GM12878 (cell line): ENCODE results near the gene NCAPD2. TPM values are rescaled to one million over a fixed set of nuclear protein-coding genes. Genes with fewer than 3 reads are reported as not detected.
"Not testable (repeated sequence)": the region's sequence is repeated elsewhere in the genome, so short reads cannot be mapped to it uniquely, and the experiment has no call there.

Source experiments
- ATAC-seq: fragments of 200-7000 bp; cut with Tn5 transposase; 3 replicates; pipeline ENCODE4 v1.9.1; 2020; ENCODE audit warnings: mild to moderate bottlenecking, moderate library complexity
- BruUV-seq: library from RNA; stranded (reverse); fragments of 400-500 nt; replicated peaks from 2 replicates; lab custom pipeline; 2021; lab: Mats Ljungman, UMichigan
- CTCF ChIA-PET: fragments of 300-600 bp; sonication (Branson Sonifier 250); formaldehyde crosslinking; extraction: SDS; loops from one replicate; lab custom pipeline; 2021; ENCODE audit warnings: inconsistent platforms; lab: Yijun Ruan, JAX
- POLR2A ChIA-PET: fragments of 350-600 bp; formaldehyde crosslinking; extraction: SDS; loops from one replicate; lab custom pipeline; 2021; ENCODE audit warnings: inconsistent platforms; lab: Charles Lee
- RAD21 ChIA-PET: fragments of 300-600 bp; sonication (Branson Sonifier 250); formaldehyde crosslinking; loops from one replicate; lab custom pipeline; 2023; ENCODE audit warnings: antibody characterized with exemption; ENCODE audit not compliant: unreplicated experiment; lab: Charles Lee
- SMC1A ChIA-PET: fragments of 300-600 bp; sonication (Branson Sonifier 250); formaldehyde crosslinking; loops from one replicate; lab custom pipeline; 2023; ENCODE audit not compliant: unreplicated experiment, uncharacterized antibody; lab: Charles Lee
- DNase-seq: peaks from one replicate; pipeline ENCODE4 v3.0.0-alpha.2; 2011; ENCODE audit warnings: low read depth, low spot score
- FAIRE-seq: peaks from 3 replicates; lab custom pipeline; 2011; peaks lifted over from hg19 to GRCh38; lab: Jason Lieb, UNC
- H2AFZ ChIP-seq: 2 replicates; pipeline ENCODE4 v1.6.0; 2011; ENCODE audit warnings: low read depth, low read length, control low read depth; ENCODE audit not compliant: control insufficient read depth
- H3K27ac ChIP-seq: 2 replicates; pipeline ENCODE4 v1.5.1; 2011; ENCODE audit warnings: control low read depth; ENCODE audit not compliant: control insufficient read depth, insufficient read depth
- H3K27me3 ChIP-seq, 2 experiments: replicated peaks in 1 of 2; 2 replicates each; pipeline versions ENCODE4 v1.6.0 to v1.6.1; 2011; ENCODE audit warnings: low read length in 1 of 2; ENCODE audit not compliant: control insufficient read depth in 2 of 2, insufficient read depth in 2 of 2
- H3K36me3 ChIP-seq, 2 experiments: 2 replicates each; pipeline ENCODE4 v1.5.1; 2011; ENCODE audit warnings: low read length in 1 of 2; ENCODE audit not compliant: control insufficient read depth in 2 of 2, insufficient read depth in 2 of 2
- H3K4me1 ChIP-seq: 2 replicates; pipeline ENCODE4 v1.6.1; 2011; ENCODE audit warnings: mild to moderate bottlenecking, low read length, moderate library complexity, mixed read lengths; ENCODE audit not compliant: control insufficient read depth, insufficient read depth
- H3K4me2 ChIP-seq: 2 replicates; pipeline ENCODE4 v1.6.0; 2011; ENCODE audit warnings: control low read depth; ENCODE audit not compliant: control insufficient read depth, insufficient read depth
- H3K4me3 ChIP-seq: fragments of 200-600 bp; sonication (generic); 2 replicates; pipeline ENCODE4 v1.5.1; 2016
- H3K79me2 ChIP-seq: 2 replicates; pipeline ENCODE4 v1.6.0; 2011; ENCODE audit warnings: low read length; ENCODE audit not compliant: control insufficient read depth, insufficient read depth
- H3K9ac ChIP-seq: 2 replicates; pipeline ENCODE4 v1.8.0; 2011; ENCODE audit warnings: low read length, control low read depth, mixed read lengths; ENCODE audit not compliant: control insufficient read depth, insufficient read depth
- H3K9me3 ChIP-seq: replicated peaks from 3 replicates; pipeline ENCODE4 v1.5.1; 2011; ENCODE audit warnings: mild to moderate bottlenecking, low read length; ENCODE audit not compliant: control insufficient read depth, insufficient read depth
- H4K20me1 ChIP-seq: 2 replicates; pipeline ENCODE4 v1.6.0; 2011; ENCODE audit not compliant: control insufficient read depth, insufficient read depth
- ESRRA ChIP-seq: IDR thresholded peaks from 2 replicates; pipeline ENCODE4 v1.6.1; 2012; ENCODE audit warnings: mild to moderate bottlenecking, low read length, improper control_type of control experiment
- IRF5 ChIP-seq: fragments of 450-650 bp; IDR thresholded peaks from 2 replicates; pipeline ENCODE4 v1.6.1; 2017; ENCODE audit warnings: borderline replicate concordance
- KAT2A ChIP-seq: conservative IDR thresholded peaks from 2 replicates; pipeline ENCODE4 v1.6.1; 2011; ENCODE audit warnings: low read depth, low read length; ENCODE audit not compliant: control insufficient read depth
- NFYA ChIP-seq: IDR thresholded peaks from 2 replicates; pipeline ENCODE4 v1.6.1; 2011; ENCODE audit warnings: low read depth, mild to moderate bottlenecking, low read length, improper control_type of control experiment, borderline replicate concordance
- NR2C1 ChIP-seq: fragments of 450-650 bp; IDR thresholded peaks from 2 replicates; pipeline ENCODE4 v1.6.1; 2017; ENCODE audit warnings: antibody characterized with exemption, mild to moderate bottlenecking, moderate library complexity
- PAX5 ChIP-seq: IDR thresholded peaks from 2 replicates; pipeline ENCODE4 v1.6.1; 2011; ENCODE audit warnings: low read depth, low read length, borderline replicate concordance
- POLR2AphosphoS5 ChIP-seq: IDR thresholded peaks from 2 replicates; pipeline ENCODE4 v1.6.1; 2011; ENCODE audit warnings: mild to moderate bottlenecking, low read length, inconsistent platforms
- RCOR1 ChIP-seq: conservative IDR thresholded peaks from 2 replicates; pipeline ENCODE4 v1.6.1; 2012; ENCODE audit warnings: low read depth, low read length, improper control_type of control experiment
- RFX5 ChIP-seq: IDR thresholded peaks from 2 replicates; pipeline ENCODE4 v1.6.1; 2011; ENCODE audit warnings: low read depth, low read length, improper control_type of control experiment
- SIX5 ChIP-seq: IDR thresholded peaks from 2 replicates; pipeline ENCODE4 v1.6.1; 2011; ENCODE audit warnings: mild to moderate bottlenecking, low read depth, low read length, moderate library complexity; ENCODE audit not compliant: severe bottlenecking
- SREBF1 ChIP-seq: IDR thresholded peaks from 2 replicates; pipeline ENCODE4 v1.6.1; 2012; ENCODE audit warnings: mild to moderate bottlenecking, low read length
- USF2 ChIP-seq: IDR thresholded peaks from 2 replicates; pipeline ENCODE4 v1.6.1; 2011; ENCODE audit warnings: low read depth, low read length, improper control_type of control experiment, borderline replicate concordance
- WRNIP1 ChIP-seq: IDR thresholded peaks from 2 replicates; pipeline ENCODE4 v1.6.1; 2011; ENCODE audit warnings: low read depth, low read length, improper control_type of control experiment, borderline replicate concordance
- ZNF274 ChIP-seq: IDR thresholded peaks from one replicate; pipeline ENCODE4 v1.8.0; 2011; ENCODE audit not compliant: insufficient read length, insufficient read depth
- ZNF622 ChIP-seq: fragments of 450-650 bp; IDR thresholded peaks from 2 replicates; pipeline ENCODE4 v1.6.1; 2017; ENCODE audit warnings: mild to moderate bottlenecking, inconsistent platforms
- WGBS: methylation state at CpG from one replicate; pipeline ENCODE4 v1.1.6; 2016; ENCODE audit warnings: low lambda C conversion rate; ENCODE audit not compliant: insufficient replicate concordance, insufficient coverage; ENCODE audit errors: missing lambda C conversion rate; 5-methylcytosine and 5-hydroxymethylcytosine counted together
- in situ Hi-C: fragments of 300-500 bp; cut with MboI; formaldehyde crosslinking; loops from 9 replicates; pipeline ENCODE4 v1.14.3; 2018; ENCODE audit warnings: mixed read lengths
- intact Hi-C: fragments of 100-400 bp; cut with micrococcal nuclease; formaldehyde crosslinking; loops from one replicate; pipeline ENCODE4 v1.14.2; 2022; ENCODE audit not compliant: unreplicated experiment
- polyA plus RNA-seq, 11 experiments: library from polyadenylated mRNA; depleted of rRNA in 4 of 11; unstranded in 6 of 11; stranded (reverse) in 5 of 11; fragments of >200 nt; fragmentation: Nextera tagmentation in 4 of 11; fragmentation: Illumina TruSeq in 1 of 11; extraction: Ambion mirVana in 4 of 11; extraction: Trizol in 1 of 11; gene quantifications; 1 replicate in 1 of 11; 2 replicates in 10 of 11; pipeline versions ENCODE4 v1.2.1 to v1.2.3, GENCODE V29; 2011 to 2016; ENCODE audit warnings: inconsistent platforms in 2 of 11, missing spikeins in 2 of 11, low read depth in 1 of 11
- total RNA-seq, 4 experiments: library from RNA; depleted of rRNA in 3 of 4; stranded (reverse); fragments of >200 nt in 3 of 4; fragmentation: Illumina TruSeq in 1 of 4; extraction: Trizol in 1 of 4; gene quantifications; 2 replicates each; pipeline versions ENCODE4 v1.2.1 to v1.2.3, GENCODE V29; 2013 to 2021

Gene NCAPD2
- total and polyA plus RNA-seq, 10 of the 15 experiments (the other 5 are each of a cell fraction or from before 2014, with no cell fraction given), result 24.2 to 160 (median 110) TPM

- ATAC-seq, result no peak
- peaks cover 39% of the 10 kb centered on the region for H3K4me1 ChIP-seq
- peaks cover 76% of the 10 kb centered on the region for H3K79me2 ChIP-seq
- no peak overlapping the region; the same call in 1 of the 2 replicates for H3K9ac ChIP-seq
- ChIA-PET RAD21 (interaction anchor here (0.6 to 8.8 kb wide), 22 partner anchors 9 to 317 kb away, joined by 3 to 319 read pairs (median 6); partner anchors contain the start of genes CD27, LPAR5, MRPL51 and TAPBPL), POLR2A (interaction anchor here (0.9 to 10.3 kb wide), 9 partner anchors 9 to 131 kb away, joined by 3 to 384 read pairs (median 7); partner anchors contain the start of genes CD27, GAPDH and TAPBPL), CTCF (interaction anchor here (0.7 to 3.9 kb wide), 41 partner anchors 8 to 398 kb away, joined by 3 to 240 read pairs (median 7); partner anchors contain the start of genes CD27, COPS7A, MRPL51 and TAPBPL), SMC1A (interaction anchor here (0.5 to 3.4 kb wide), 31 partner anchors 9 to 270 kb away, joined by 3 to 211 read pairs (median 6); partner anchors contain the start of genes CD27, GAPDH, MRPL51 and NOP2)
- H2AFZ ChIP-seq, result no peak overlapping the region
- intact Hi-C loops, result loop anchor here (5.0 kb wide), 2 partner anchors 71 to 144 kb away; no protein-coding TSS in a partner anchor
- no TSS peak for BruUV-seq
- H3K9me3 ChIP-seq, result no peaks in the 10 kb centered on the region
- H3K4me2 ChIP-seq, result no peak overlapping the region
- H3K27ac ChIP-seq, result no peak overlapping the region
- no peak overlapping the region for H3K4me3 ChIP-seq
- TF ChIP-seq IRF5 (no peak), RCOR1 (no peak), KAT2A (no peak), NR2C1 (no peak), SIX5 (no peak), RFX5 (no peak), WRNIP1 (no peak), ESRRA (no peak), ZNF274 (no peak), ZNF622 (no peak), SREBF1 (no peak), NFYA (no peak), USF2 (no peak), PAX5 (no peak), POLR2AphosphoS5 (no peak)
- in situ Hi-C loops, result loop anchor here (5.0 kb wide), 1 partner anchor 129 kb away; no protein-coding TSS in a partner anchor
- H4K20me1 ChIP-seq, result no peaks in the 10 kb centered on the region
- no peak for FAIRE-seq
- peaks cover 21 to 35% of the 10 kb centered on the region in 2 experiments for H3K36me3 ChIP-seq
- WGBS, result 87% methylated on average over 5 of the region's 5 CpGs
- H3K27me3 ChIP-seq, result no peaks in the 10 kb centered on the region
- no peak for DNase-seq
Measured at GRCh38 chr12:6466184-6466573, 27.7 kb upstream of the NCAPD2 start.

- ChIA-PET RAD21 (interaction anchor here (1.2 to 8.8 kb wide), 10 partner anchors 20 to 144 kb away, joined by 4 to 319 read pairs (median 28); partner anchors contain the start of genes CD27 and TAPBPL), CTCF (interaction anchor here (1.0 to 5.6 kb wide), 22 partner anchors 11 to 312 kb away, joined by 3 to 240 read pairs (median 14); partner anchors contain the start of genes CD27, GAPDH and TAPBPL), POLR2A (interaction anchor here (1.8 to 10.3 kb wide), 3 partner anchors 20 to 126 kb away, joined by 7 to 384 read pairs (median 134); partner anchors contain the start of genes CD27 and TAPBPL), SMC1A (interaction anchor here (0.5 to 3.4 kb wide), 13 partner anchors 14 to 222 kb away, joined by 3 to 211 read pairs (median 16); partner anchors contain the start of genes CD27, GAPDH, MRPL51 and TNFRSF1A)
- not testable (repeated sequence) for ATAC-seq, DNase-seq, H2AFZ ChIP-seq, H3K4me3 ChIP-seq, H3K27ac ChIP-seq, FAIRE-seq, BruUV-seq, H4K20me1 ChIP-seq, H3K9ac ChIP-seq, H3K9me3 ChIP-seq, H3K27me3 ChIP-seq
- Histone ChIP-seq H3K4me1 (peaks cover 38% of the 10 kb centered on the region), H3K4me2 (peak overlapping the region; percentile 25; the same call in 1 of the 2 replicates), H3K36me3 (peaks cover 21 to 35% of the 10 kb centered on the region in 2 experiments), H3K79me2 (peaks cover 76% of the 10 kb centered on the region)
- in situ Hi-C loops (loop anchor here (5.0 kb wide), 1 partner anchor 129 kb away; no protein-coding TSS in a partner anchor), intact Hi-C loops (loop anchor here (5.0 kb wide), 2 partner anchors 71 to 144 kb away; no protein-coding TSS in a partner anchor)
- WGBS, result 73% methylated on average over 4 of the region's 4 CpGs
Measured at GRCh38 chr12:6466751-6467150, 27.2 kb upstream of the NCAPD2 start.
